DOHH2 (cell line): Measurements from ENCODE around the gene FAM53C.

Experiments
- EZH2phosphoT487 ChIP-seq: fragments of 200-600 bp; sonication (generic); IDR thresholded peaks from 2 replicates; pipeline ENCODE4 v1.6.1; 2017; ENCODE audit warnings: borderline replicate concordance, mild to moderate bottlenecking, antibody characterized with exemption, low read length, moderate library complexity, mixed read lengths
- TF ChIP-seq, protein P1 (sequence below): fragments of 200-600 bp; sonication (generic); IDR thresholded peaks from one replicate; pipeline ENCODE4 v1.5.1; 2014; ENCODE audit warnings: antibody characterized with exemption, mild to moderate bottlenecking, low read depth, low read length; ENCODE audit not compliant: poor library complexity, severe bottlenecking

DNA sequence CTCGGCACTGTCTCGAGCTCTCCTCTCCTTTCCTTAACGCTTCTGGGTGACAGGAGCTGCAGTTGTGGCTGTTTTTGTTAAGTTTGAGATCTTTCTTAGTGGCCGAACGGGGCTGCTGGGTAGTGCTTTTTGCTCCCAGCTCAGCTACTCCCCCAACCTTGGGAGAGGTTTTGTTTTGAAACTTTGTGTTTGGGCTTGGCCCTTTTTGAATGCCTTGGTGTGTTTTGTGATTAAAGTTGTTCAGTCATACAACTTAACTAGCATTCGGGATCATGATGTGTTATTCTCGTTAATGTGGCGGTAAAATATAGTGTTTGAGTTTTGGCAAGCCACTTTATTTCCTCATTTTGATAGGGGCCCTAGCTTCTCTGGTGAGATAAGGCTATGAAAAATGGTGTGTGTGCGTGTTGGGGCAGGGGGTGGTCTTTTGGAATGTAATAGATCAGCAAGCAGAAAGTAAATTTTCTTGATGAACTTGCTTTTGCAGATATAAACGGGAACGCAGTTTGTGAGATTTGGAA lies 15.6 kb downstream of the FAM53C start:
- TF ChIP-seq, protein P1, sequence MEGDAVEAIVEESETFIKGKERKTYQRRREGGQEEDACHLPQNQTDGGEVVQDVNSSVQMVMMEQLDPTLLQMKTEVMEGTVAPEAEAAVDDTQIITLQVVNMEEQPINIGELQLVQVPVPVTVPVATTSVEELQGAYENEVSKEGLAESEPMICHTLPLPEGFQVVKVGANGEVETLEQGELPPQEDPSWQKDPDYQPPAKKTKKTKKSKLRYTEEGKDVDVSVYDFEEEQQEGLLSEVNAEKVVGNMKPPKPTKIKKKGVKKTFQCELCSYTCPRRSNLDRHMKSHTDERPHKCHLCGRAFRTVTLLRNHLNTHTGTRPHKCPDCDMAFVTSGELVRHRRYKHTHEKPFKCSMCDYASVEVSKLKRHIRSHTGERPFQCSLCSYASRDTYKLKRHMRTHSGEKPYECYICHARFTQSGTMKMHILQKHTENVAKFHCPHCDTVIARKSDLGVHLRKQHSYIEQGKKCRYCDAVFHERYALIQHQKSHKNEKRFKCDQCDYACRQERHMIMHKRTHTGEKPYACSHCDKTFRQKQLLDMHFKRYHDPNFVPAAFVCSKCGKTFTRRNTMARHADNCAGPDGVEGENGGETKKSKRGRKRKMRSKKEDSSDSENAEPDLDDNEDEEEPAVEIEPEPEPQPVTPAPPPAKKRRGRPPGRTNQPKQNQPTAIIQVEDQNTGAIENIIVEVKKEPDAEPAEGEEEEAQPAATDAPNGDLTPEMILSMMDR = no peak
- no peak for TF ChIP-seq EZH2phosphoT487
